ENCODE measurements around the gene RAX2.

DNA sequence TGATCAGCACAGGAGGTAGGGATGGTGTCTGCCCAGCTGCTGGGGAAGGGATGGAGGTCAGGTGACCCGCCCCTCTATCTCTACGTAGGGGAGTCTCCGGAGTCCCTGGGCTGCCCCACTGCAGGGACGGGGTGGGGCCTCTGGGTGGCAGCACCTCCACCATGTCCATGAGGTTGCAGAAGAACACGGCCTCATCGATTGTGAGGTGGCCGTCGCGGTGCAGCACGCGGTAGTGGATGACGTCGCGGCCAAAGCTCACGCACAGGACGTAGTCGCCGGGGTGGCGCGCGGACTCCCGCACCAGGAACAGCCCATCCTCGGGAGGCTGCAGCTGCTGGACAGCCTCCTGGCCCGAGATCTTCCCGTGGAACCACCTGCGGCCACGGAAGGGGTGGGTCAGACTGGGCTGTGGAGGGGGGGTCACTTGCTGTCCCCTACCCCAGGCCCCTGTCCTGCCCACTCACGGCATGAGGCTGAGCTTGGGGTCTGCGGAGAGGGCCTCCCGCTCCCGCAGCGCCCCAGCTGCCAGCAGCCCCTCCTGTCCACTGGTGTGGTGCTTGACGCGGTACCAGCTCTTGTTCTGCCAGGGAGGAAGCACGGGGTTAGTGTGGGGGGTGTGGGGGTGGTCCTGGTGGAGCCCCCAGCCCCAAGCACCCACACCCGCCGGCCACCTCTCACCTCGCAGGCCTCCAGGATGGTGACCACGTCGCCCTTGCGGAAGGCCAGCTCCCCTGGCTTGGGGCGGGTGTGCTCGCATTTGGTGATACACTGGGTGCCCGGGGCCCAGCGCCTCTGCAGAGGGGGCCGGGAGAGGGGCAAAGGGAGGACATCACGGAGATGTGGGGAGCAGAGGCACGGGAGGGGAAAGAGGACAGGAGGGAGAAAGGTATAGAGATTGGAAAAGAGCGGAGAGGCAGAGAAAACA lies 11.9 kb upstream of the RAX2 start:
- TF ChIP-seq EZH2phosphoT487 (IDR thresholded peaks at IDR 0.05; ENCODE audit: insufficient read depth, low read depth) (no peak), EZH2 (IDR thresholded peaks at IDR 0.05; ENCODE audit: insufficient read depth, poor library complexity, severe bottlenecking) (no peak)
